ENCODE measurements around the gene WWTR1. TPM values are rescaled to one million over a fixed set of nuclear protein-coding genes. Genes with fewer than 3 reads are reported as not detected.
A peak's percentile ranks its signal among the peaks of the same experiment; 100 is the strongest.

WWTR1 gene
- total and polyA plus RNA-seq, 4 experiments from 2014 or later, result 0.41 to 1.2 (median 1.1) TPM; not detected in 1

DNA sequence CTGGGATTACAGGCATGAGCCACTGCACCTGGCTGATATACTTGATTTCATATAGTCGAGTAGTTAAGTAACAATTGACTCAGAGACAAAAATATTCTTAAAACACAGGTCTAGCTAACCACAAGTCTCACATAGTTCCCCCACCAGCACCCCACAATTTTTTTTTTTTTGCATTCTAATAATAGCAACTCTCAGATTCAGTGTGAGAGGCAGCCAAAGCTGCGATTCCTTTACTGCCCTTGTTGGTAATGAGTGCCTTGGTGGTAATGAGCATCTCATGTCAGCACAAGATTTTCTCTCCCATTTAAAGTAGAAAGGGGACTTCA lies 72.5 kb downstream of the WWTR1 start:
- Histone ChIP-seq H3K27ac (ENCODE audit: low read depth, low read length) (no peak overlapping the region), H3K4me3 (ENCODE audit: low read length in 2 of 2) (no peak overlapping the region), H3K27me3 (ENCODE audit: insufficient read depth, low read length) (no peaks in the 10 kb centered on the region), H3K4me1 (ENCODE audit: insufficient read depth, low read length) (peaks cover 2% of the 10 kb centered on the region), H3K9me3 (ENCODE audit: control insufficient read depth in 1 of 2, low read length in 2 of 2) (no peaks in the 10 kb centered on the region), H3K36me3 (ENCODE audit: insufficient read depth, low read length) (no peaks in the 10 kb centered on the region)
- ChIA-PET POLR2A (ENCODE audit: partially characterized antibody) (no interaction called here), CTCF (ENCODE audit: partially characterized antibody) (interaction anchor here (1.2 to 2.8 kb wide), 2 partner anchors 15 to 17 kb away, joined by 3 to 10 read pairs; no protein-coding TSS in a partner anchor)
- Mint-ChIP-seq H3K36me3 (no peaks in the 10 kb centered on the region), H3K4me3 (no peak overlapping the region), H3K4me1 (peaks cover 0 to 10% (median 3%) of the 10 kb centered on the region in 4 donors), H3K27me3 (peaks cover 6% of the 10 kb centered on the region in 2 donors), H3K27ac (no peak overlapping the region), H3K9me3 (peaks cover 0 to 3% (median 0%) of the 10 kb centered on the region in 8 donors)
- intact Hi-C loops (cut with micrococcal nuclease), result no loop called here
- DNase-seq, result no peak

DNA sequence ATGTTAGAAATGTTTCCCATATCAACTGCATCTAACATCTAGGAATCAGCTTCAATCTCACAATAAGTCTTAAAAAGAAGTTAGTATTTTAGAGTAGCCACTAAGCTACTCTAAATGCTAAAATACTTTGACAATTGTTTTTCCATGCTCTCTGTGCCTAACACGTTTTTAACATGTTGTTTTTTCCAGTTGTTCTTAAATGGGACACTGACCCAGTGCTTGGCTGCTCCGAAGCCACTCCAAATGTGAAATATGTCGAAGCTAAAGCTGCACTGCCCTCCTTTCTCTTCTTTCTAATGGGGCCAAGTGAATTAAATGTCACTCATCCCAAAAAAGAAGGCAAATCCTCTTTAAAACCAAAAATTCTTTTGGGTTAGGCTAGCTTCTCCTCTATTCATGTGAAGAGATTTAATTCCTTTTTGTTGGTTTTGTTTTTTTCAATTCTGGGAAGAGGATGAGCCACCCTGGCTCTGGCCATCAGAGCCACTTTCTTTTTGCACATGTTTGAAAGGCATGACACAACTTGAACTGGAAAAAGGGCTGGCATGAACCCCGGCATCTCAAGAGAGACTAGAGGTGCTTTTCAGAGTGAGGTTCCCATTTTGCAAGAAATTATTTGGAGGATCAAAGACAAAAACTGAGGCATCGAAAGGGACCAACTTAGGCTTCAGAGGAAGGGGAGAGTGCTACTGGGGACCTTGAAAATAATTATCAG lies 73.7 kb downstream of the WWTR1 start:
- Histone ChIP-seq H3K27ac (ENCODE audit: low read depth, low read length) (no peak overlapping the region), H3K27me3 (ENCODE audit: insufficient read depth, low read length) (no peaks in the 10 kb centered on the region), H3K36me3 (ENCODE audit: insufficient read depth, low read length) (no peaks in the 10 kb centered on the region), H3K9me3 (ENCODE audit: control insufficient read depth in 1 of 2, low read length in 2 of 2) (no peaks in the 10 kb centered on the region), H3K4me3 (ENCODE audit: low read length in 2 of 2) (no peak overlapping the region), H3K4me1 (ENCODE audit: insufficient read depth, low read length) (peaks cover 11% of the 10 kb centered on the region)
- intact Hi-C loops (cut with micrococcal nuclease), result no loop called here
- Mint-ChIP-seq H3K9me3 (no peaks in the 10 kb centered on the region), H3K27ac (no peak overlapping the region), H3K27me3 (peaks cover 4 to 10% of the 10 kb centered on the region in 2 donors), H3K4me3 (no peak overlapping the region), H3K4me1 (peaks cover 0 to 13% (median 10%) of the 10 kb centered on the region in 4 donors), H3K36me3 (no peaks in the 10 kb centered on the region)
- DNase-seq, result no peak
- POLR2A ChIA-PET (ENCODE audit: partially characterized antibody), result no interaction called here
- CTCF ChIA-PET (ENCODE audit: partially characterized antibody), result no interaction called here

DNA sequence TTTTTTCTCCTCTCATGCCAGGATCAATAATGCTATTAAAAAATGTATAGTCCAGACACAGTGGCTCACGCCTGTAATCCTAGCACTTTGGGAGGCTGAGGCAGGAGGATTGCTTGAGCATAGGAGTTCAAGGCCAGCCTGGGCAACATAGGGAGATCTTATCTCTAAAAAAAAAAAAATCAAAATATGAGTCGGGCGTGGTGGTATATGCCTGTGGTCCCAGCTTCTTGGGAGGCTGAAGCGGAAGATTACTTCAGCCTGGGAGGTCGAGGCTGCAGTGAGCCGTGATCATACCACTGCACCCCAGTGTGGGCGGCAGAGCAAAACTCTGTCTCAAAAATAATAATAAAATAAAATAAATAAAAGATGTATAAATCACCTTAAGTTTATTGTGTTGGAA lies 75.4 kb downstream of the WWTR1 start:
- intact Hi-C loops (cut with micrococcal nuclease), result no loop called here
- DNase-seq, result no peak
- H3K36me3 ChIP-seq (ENCODE audit: insufficient read depth, low read length), result no peaks in the 10 kb centered on the region
- H3K27ac ChIP-seq (ENCODE audit: low read depth, low read length), result no peak overlapping the region
- POLR2A ChIA-PET (ENCODE audit: partially characterized antibody), result no interaction called here
- no peaks in the 10 kb centered on the region for H3K9me3 ChIP-seq (ENCODE audit: control insufficient read depth in 1 of 2, low read length in 2 of 2)
- Mint-ChIP-seq H3K4me3 (no peak overlapping the region), H3K9me3 (no peaks in the 10 kb centered on the region), H3K36me3 (no peaks in the 10 kb centered on the region), H3K27ac (no peak overlapping the region), H3K4me1 (peaks cover 0 to 15% (median 10%) of the 10 kb centered on the region in 4 donors), H3K27me3 (peaks cover 4 to 10% of the 10 kb centered on the region in 2 donors)
- no peaks in the 10 kb centered on the region for H3K27me3 ChIP-seq (ENCODE audit: insufficient read depth, low read length)
- CTCF ChIA-PET (ENCODE audit: partially characterized antibody), result interaction anchor here (4.2 kb wide), 1 partner anchor 12 kb away, joined by 19 read pairs; no protein-coding TSS in a partner anchor
- H3K4me1 ChIP-seq (ENCODE audit: insufficient read depth, low read length), result peaks cover 11% of the 10 kb centered on the region
- H3K4me3 ChIP-seq (ENCODE audit: low read length in 2 of 2), result no peak overlapping the region

DNA sequence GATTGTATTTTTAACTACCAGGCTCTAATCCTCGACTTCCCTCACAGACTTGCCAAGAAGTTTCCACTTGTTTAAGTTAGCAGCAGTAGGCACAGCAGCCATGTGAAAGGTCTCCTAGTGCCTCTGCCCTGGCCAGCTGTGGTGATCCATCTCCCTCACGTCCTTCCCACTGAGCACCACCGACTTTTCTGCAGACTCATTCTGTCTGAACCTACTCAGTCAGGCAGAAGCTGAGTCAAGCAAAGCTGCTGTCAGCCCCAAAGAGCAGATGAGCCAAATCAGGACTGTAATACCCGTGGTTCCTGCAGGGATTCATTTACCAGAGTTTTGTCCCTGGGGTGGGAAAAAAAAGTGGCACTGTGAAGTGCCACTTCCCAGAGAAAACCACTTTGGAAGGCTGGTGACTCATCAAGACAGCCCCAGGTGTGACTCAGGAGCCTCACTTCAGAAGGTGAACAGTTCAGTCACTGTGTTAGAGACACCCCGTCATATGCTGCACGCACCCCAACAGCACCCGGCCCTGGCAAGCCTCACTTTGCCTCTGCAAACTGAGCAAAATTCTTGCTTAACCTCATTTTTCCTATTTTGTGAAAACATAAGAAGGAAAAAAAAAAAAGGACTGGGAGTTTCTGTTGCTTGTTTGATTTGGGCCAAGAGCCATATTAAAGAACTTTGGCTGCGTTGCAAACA lies 76.0 kb downstream of the WWTR1 start:
- Mint-ChIP-seq H3K27me3 (peaks cover 4 to 10% of the 10 kb centered on the region in 2 donors), H3K27ac (peak overlapping the region in 2 of 7 donors; percentile 8 to 15), H3K36me3 (no peaks in the 10 kb centered on the region), H3K4me1 (peaks cover 0 to 15% (median 10%) of the 10 kb centered on the region in 4 donors), H3K4me3 (no peak overlapping the region), H3K9me3 (no peaks in the 10 kb centered on the region)
- no peaks in the 10 kb centered on the region for H3K27me3 ChIP-seq (ENCODE audit: insufficient read depth, low read length)
- ChIA-PET CTCF (ENCODE audit: partially characterized antibody) (interaction anchor here (4.2 kb wide), 1 partner anchor 12 kb away, joined by 19 read pairs; no protein-coding TSS in a partner anchor), POLR2A (ENCODE audit: partially characterized antibody) (no interaction called here)
- H3K4me1 ChIP-seq (ENCODE audit: insufficient read depth, low read length), result peaks cover 11% of the 10 kb centered on the region
- intact Hi-C loops (cut with micrococcal nuclease), result no loop called here
- no peaks in the 10 kb centered on the region for H3K9me3 ChIP-seq (ENCODE audit: control insufficient read depth in 1 of 2, low read length in 2 of 2)
- H3K27ac ChIP-seq (ENCODE audit: low read depth, low read length), result no peak overlapping the region
- no peak overlapping the region for H3K4me3 ChIP-seq (ENCODE audit: low read length in 2 of 2)
- H3K36me3 ChIP-seq (ENCODE audit: insufficient read depth, low read length), result no peaks in the 10 kb centered on the region
- no peak for DNase-seq

DNA sequence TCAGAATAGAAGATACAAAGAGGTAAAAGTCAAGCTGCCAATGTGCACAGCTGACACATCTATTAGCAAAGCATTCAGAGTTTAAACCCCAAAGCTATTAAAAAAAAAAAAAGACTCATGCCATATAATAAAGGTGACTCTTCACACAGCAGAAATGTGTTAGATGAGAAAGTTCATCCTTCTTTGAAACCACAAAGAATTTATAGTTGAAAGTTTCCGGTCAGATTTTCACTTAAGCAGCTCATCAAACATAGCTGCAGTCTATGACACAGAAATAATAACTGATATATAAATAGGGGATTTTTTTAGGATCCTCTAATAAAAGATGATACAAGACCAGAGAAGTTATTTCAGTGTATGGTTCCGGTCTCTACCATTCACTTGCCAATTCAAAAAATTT lies 76.6 kb downstream of the WWTR1 start:
- intact Hi-C loops (cut with micrococcal nuclease), result no loop called here
- no peaks in the 10 kb centered on the region for H3K9me3 ChIP-seq (ENCODE audit: control insufficient read depth in 1 of 2, low read length in 2 of 2)
- Mint-ChIP-seq H3K36me3 (no peaks in the 10 kb centered on the region), H3K9me3 (no peaks in the 10 kb centered on the region), H3K4me3 (no peak overlapping the region), H3K4me1 (peaks cover 3 to 16% (median 11%) of the 10 kb centered on the region in 4 donors), H3K27ac (no peak overlapping the region), H3K27me3 (peaks cover 4 to 10% of the 10 kb centered on the region in 2 donors)
- no peak overlapping the region for H3K27ac ChIP-seq (ENCODE audit: low read depth, low read length)
- DNase-seq, result no peak
- H3K4me3 ChIP-seq (ENCODE audit: low read length in 2 of 2), result no peak overlapping the region
- H3K4me1 ChIP-seq (ENCODE audit: insufficient read depth, low read length), result peaks cover 11% of the 10 kb centered on the region
- ChIA-PET CTCF (ENCODE audit: partially characterized antibody) (interaction anchor here (4.2 kb wide), 1 partner anchor 11 kb away, joined by 19 read pairs; no protein-coding TSS in a partner anchor), POLR2A (ENCODE audit: partially characterized antibody) (no interaction called here)
- no peaks in the 10 kb centered on the region for H3K36me3 ChIP-seq (ENCODE audit: insufficient read depth, low read length)
- H3K27me3 ChIP-seq (ENCODE audit: insufficient read depth, low read length), result no peaks in the 10 kb centered on the region

DNA sequence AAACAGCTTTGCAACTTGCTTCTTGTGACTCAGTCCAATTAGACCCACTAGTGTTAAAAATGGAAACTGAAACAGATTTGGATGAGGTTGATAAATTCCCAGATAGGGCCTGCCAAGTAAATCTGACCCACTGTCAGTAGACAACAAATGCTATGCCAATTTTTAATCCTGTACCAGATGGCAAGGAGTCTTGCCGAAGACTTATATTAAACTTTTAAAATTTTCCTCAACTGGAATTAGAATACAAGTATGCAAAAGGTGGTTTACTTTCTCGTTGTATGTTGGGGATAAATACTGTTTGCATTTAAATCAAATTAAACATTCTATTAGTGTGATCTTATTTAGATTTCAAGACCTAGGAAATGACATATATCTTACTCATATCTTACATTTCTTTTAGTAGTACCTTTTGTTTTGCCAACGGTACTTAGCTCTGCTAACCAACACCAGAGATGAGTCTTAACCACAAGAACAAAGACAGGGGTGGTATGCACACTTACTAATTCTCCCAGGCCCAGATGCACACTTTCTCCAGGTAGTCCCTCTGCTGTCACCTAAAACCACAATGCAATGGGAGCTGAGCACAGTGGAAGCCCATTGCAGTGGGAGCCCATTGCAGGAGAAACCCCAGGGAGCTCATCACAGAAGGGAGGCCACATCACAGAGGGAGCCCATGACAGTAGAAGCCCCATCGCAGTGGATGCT lies 77.8 kb downstream of the WWTR1 start:
- H3K4me1 Mint-ChIP-seq, result peaks cover 8 to 20% (median 14%) of the 10 kb centered on the region in 4 donors
- Histone ChIP-seq H3K4me1 (ENCODE audit: insufficient read depth, low read length) (peaks cover 19% of the 10 kb centered on the region), H3K36me3 (ENCODE audit: insufficient read depth, low read length) (no peaks in the 10 kb centered on the region), H3K27me3 (ENCODE audit: insufficient read depth, low read length) (no peaks in the 10 kb centered on the region), H3K9me3 (ENCODE audit: control insufficient read depth in 1 of 2, low read length in 2 of 2) (no peaks in the 10 kb centered on the region), H3K27ac (ENCODE audit: low read depth, low read length) (no peak overlapping the region), H3K4me3 (ENCODE audit: low read length in 2 of 2) (no peak overlapping the region)
- no peaks in the 10 kb centered on the region for H3K9me3 Mint-ChIP-seq
- POLR2A ChIA-PET (ENCODE audit: partially characterized antibody), result interaction anchor here (0.5 kb wide), 1 partner anchor 45 kb away, joined by 3 read pairs; no protein-coding TSS in a partner anchor
- H3K27ac Mint-ChIP-seq, result no peak overlapping the region
- H3K36me3 Mint-ChIP-seq, result no peaks in the 10 kb centered on the region
- H3K27me3 Mint-ChIP-seq, result peaks cover 4 to 10% of the 10 kb centered on the region in 2 donors
- CTCF ChIA-PET (ENCODE audit: partially characterized antibody), result interaction anchor here (0.7 to 4.2 kb wide), 2 partner anchors 10 to 78 kb away, joined by 3 to 19 read pairs; partner anchors contain the start of gene WWTR1
- peak overlapping the region in 1 of 8 donors; percentile 61 for H3K4me3 Mint-ChIP-seq
- DNase-seq, result no peak
- intact Hi-C loops (cut with micrococcal nuclease), result no loop called here

DNA sequence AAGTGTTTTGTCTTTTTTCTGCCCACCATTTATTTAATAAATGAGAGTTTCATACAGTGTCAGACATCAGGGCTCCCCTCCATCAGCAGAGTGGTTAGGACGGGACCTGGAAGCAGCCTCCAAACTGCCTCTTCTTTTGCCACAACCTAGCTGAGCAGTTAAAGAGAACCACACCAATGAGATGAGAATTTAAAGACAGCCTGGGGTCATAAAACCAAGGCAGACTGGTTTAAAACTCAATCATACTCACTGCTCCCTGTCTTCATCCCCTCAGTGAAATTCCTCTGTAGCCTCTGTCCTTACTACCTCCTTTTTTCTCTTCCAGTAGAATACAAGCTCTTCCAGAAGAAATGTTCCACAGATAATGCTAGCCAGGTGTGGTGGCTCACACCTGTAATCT lies 78.7 kb downstream of the WWTR1 start:
- Histone ChIP-seq H3K27me3 (ENCODE audit: insufficient read depth, low read length) (no peaks in the 10 kb centered on the region), H3K4me1 (ENCODE audit: insufficient read depth, low read length) (peaks cover 22% of the 10 kb centered on the region), H3K27ac (ENCODE audit: low read depth, low read length) (no peak overlapping the region), H3K4me3 (ENCODE audit: low read length in 2 of 2) (no peak overlapping the region), H3K9me3 (ENCODE audit: control insufficient read depth in 1 of 2, low read length in 2 of 2) (no peaks in the 10 kb centered on the region), H3K36me3 (ENCODE audit: insufficient read depth, low read length) (no peaks in the 10 kb centered on the region)
- Mint-ChIP-seq H3K36me3 (no peaks in the 10 kb centered on the region), H3K4me3 (no peak overlapping the region), H3K9me3 (no peaks in the 10 kb centered on the region), H3K27me3 (peaks cover 0 to 6% of the 10 kb centered on the region in 2 donors), H3K27ac (peak overlapping the region in 1 of 7 donors; percentile 47), H3K4me1 (peaks cover 8 to 22% (median 18%) of the 10 kb centered on the region in 4 donors)
- ChIA-PET POLR2A (ENCODE audit: partially characterized antibody) (no interaction called here), CTCF (ENCODE audit: partially characterized antibody) (interaction anchor here (0.7 to 4.2 kb wide), 2 partner anchors 9 to 79 kb away, joined by 3 to 19 read pairs; partner anchors contain the start of gene WWTR1)
- no peak for DNase-seq
- intact Hi-C loops (cut with micrococcal nuclease), result no loop called here
